ENCODE results near the gene IL17REL. TPM values are rescaled to one million over a fixed set of nuclear protein-coding genes. Genes with fewer than 3 reads are reported as not detected.
"Not testable (repeated sequence)": the region's sequence is repeated elsewhere in the genome, so short reads cannot be mapped to it uniquely, and the experiment has no call there.

Gene IL17REL
- total RNA-seq, 1 experiment from 2014 or later: not detected

DNA sequence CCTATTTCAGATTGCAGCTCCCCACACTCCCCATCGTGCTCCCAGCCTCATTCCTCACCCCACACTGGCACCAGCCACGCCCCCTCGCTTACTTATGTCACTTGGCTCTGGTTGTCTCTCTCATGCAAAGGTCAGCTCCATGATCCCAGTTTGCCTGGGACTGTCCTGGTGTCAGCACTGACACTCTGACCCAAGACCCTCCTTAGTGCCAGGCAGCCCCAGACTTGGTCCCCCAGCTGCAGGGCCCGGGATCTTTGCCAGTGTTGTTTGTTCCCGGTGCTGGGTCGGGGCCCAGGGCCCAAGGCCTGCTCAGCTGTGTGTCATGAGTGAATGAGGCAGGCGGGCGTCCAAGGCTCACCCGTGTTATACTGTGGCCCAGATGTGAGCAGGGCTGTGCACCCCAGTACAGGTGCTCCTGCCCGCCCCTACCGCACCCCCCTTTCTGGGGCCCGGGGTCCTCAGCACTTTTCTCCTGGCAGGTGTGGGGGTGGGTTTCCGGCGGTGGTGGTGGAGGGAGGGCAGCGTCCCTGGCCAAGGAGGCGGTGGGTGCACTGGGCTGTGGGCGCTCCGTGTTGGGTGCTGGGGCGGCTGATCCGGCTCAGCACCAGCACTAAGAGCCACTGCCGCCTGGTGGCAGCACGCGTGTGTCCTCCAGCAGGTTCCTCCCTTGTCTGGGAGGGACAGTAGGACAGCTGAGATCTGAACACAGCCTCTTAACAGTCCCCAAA is 19.5 kb downstream of the IL17REL start:
- H3K4me3 Mint-ChIP-seq (ENCODE audit: unreplicated experiment): no peak overlapping the region
- ChIA-PET CTCF (interaction anchor here (1.5 kb wide), 1 partner anchor 39 kb away, joined by 3 read pairs; no protein-coding TSS in a partner anchor), POLR2A (no interaction called here)
- no peaks in the 10 kb centered on the region for H3K27me3 Mint-ChIP-seq (ENCODE audit: insufficient read depth, unreplicated experiment)
- H3K27ac Mint-ChIP-seq (ENCODE audit: unreplicated experiment): no peak overlapping the region
- Histone ChIP-seq H3K9me3 (no peaks in the 10 kb centered on the region), H3K4me3 (ENCODE audit: low read depth, low read length) (no peak overlapping the region), H3K4me1 (no peaks in the 10 kb centered on the region), H3K27me3 (replicated peaks; ENCODE audit: control insufficient read depth, insufficient read depth, low read length) (no peaks in the 10 kb centered on the region), H3K36me3 (ENCODE audit: control insufficient read depth, insufficient read depth, low read length) (no peaks in the 10 kb centered on the region)
- H3K9me3 Mint-ChIP-seq (ENCODE audit: unreplicated experiment): peaks cover 20% of the 10 kb centered on the region
- H3K4me1 Mint-ChIP-seq (ENCODE audit: low read depth, unreplicated experiment): no peaks in the 10 kb centered on the region
- no TSS peak for BruUV-seq (replicated peaks)
- H3K36me3 Mint-ChIP-seq (ENCODE audit: insufficient read depth, unreplicated experiment): no peaks in the 10 kb centered on the region
- peak; percentile 44 to 57 for DNase-seq
- TF ChIP-seq, protein P1, sequence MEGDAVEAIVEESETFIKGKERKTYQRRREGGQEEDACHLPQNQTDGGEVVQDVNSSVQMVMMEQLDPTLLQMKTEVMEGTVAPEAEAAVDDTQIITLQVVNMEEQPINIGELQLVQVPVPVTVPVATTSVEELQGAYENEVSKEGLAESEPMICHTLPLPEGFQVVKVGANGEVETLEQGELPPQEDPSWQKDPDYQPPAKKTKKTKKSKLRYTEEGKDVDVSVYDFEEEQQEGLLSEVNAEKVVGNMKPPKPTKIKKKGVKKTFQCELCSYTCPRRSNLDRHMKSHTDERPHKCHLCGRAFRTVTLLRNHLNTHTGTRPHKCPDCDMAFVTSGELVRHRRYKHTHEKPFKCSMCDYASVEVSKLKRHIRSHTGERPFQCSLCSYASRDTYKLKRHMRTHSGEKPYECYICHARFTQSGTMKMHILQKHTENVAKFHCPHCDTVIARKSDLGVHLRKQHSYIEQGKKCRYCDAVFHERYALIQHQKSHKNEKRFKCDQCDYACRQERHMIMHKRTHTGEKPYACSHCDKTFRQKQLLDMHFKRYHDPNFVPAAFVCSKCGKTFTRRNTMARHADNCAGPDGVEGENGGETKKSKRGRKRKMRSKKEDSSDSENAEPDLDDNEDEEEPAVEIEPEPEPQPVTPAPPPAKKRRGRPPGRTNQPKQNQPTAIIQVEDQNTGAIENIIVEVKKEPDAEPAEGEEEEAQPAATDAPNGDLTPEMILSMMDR (IDR thresholded peaks at IDR 0.05; ENCODE audit: insufficient read depth in 1 of 2, low read depth in 1 of 2, low read length in 1 of 2, severe bottlenecking in 1 of 2, unreplicated experiment in 1 of 2): peak; percentile 52 to 81
- intact Hi-C loops (cut with micrococcal nuclease; ENCODE audit: unreplicated experiment): no loop called here

DNA sequence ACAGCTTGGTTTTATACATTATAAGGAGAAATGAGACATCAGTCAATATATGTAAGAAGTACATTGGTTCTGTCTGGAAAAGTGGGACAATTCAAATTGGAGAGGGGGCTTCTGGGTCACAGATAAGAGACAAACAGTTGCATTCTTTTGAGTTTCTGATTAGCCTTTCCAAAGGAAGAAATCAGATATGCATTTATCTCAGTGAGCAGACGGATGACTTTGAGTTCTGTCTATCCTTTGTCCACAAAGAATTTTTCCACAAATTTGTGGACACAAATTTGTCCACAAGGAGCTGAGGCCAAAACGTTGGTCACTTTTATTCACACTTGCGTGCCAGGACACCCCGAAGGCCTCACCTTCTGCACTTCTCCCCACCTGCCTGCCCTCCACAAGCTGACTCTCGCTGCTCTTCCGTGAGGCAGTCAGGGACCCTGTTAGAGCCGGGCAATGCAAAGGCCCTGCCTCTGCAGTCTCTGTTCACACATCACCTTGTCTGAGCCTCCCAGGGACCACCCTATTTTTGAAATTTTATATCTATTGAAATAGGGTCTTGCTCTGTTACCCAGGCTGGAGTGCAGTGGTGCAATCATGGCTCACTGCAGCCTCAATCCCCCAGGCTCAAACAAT is 20.5 kb downstream of the IL17REL start:
- ChIA-PET POLR2A (no interaction called here), CTCF (no interaction called here)
- Mint-ChIP-seq H3K36me3 (ENCODE audit: insufficient read depth, unreplicated experiment) (no peaks in the 10 kb centered on the region), H3K4me3 (ENCODE audit: unreplicated experiment) (no peak overlapping the region), H3K4me1 (ENCODE audit: low read depth, unreplicated experiment) (no peaks in the 10 kb centered on the region), H3K27me3 (ENCODE audit: insufficient read depth, unreplicated experiment) (no peaks in the 10 kb centered on the region), H3K9me3 (ENCODE audit: unreplicated experiment) (peaks cover 20% of the 10 kb centered on the region), H3K27ac (ENCODE audit: unreplicated experiment) (no peak overlapping the region)
- no TSS peak for BruUV-seq (replicated peaks)
- intact Hi-C loops (cut with micrococcal nuclease; ENCODE audit: unreplicated experiment): no loop called here
- H3K4me3 ChIP-seq (ENCODE audit: low read depth, low read length): no peak overlapping the region
- no peaks in the 10 kb centered on the region for H3K27me3 ChIP-seq (replicated peaks; ENCODE audit: control insufficient read depth, insufficient read depth, low read length)
- no peaks in the 10 kb centered on the region for H3K9me3 ChIP-seq
- H3K36me3 ChIP-seq (ENCODE audit: control insufficient read depth, insufficient read depth, low read length): no peaks in the 10 kb centered on the region
- TF ChIP-seq, protein P1 (IDR thresholded peaks at IDR 0.05; ENCODE audit: insufficient read depth in 1 of 2, low read depth in 1 of 2, low read length in 1 of 2, severe bottlenecking in 1 of 2, unreplicated experiment in 1 of 2): no peak
- DNase-seq: no peak
- no peaks in the 10 kb centered on the region for H3K4me1 ChIP-seq

DNA sequence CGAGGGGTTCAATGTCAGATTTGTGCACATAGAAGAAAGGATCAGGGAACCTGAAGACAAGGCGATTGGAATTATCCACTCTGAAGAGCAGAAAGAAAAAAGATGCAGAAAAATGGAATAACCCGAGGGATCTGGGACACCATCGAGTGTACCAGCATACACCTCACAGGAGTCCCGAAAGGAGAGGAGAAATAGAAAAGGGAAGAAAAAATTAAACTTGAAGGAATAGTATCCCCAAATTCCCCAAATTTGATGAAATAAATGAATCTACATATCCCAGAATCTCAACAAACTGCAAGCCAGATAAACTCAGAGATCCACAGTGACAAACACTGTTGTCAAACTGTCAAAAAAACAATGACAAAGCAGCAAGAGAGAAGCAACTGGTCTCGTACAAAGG is 21.4 kb downstream of the IL17REL start:
- Mint-ChIP-seq H3K27me3 (ENCODE audit: insufficient read depth, unreplicated experiment) (no peaks in the 10 kb centered on the region), H3K9me3 (ENCODE audit: unreplicated experiment) (peaks cover 20% of the 10 kb centered on the region), H3K4me3 (ENCODE audit: unreplicated experiment) (no peak overlapping the region), H3K27ac (ENCODE audit: unreplicated experiment) (no peak overlapping the region), H3K4me1 (ENCODE audit: low read depth, unreplicated experiment) (no peaks in the 10 kb centered on the region), H3K36me3 (ENCODE audit: insufficient read depth, unreplicated experiment) (no peaks in the 10 kb centered on the region)
- Histone ChIP-seq H3K4me1 (no peaks in the 10 kb centered on the region), H3K4me3 (ENCODE audit: low read depth, low read length) (no peak overlapping the region), H3K9me3 (peaks cover 5% of the 10 kb centered on the region), H3K27me3 (replicated peaks; ENCODE audit: control insufficient read depth, insufficient read depth, low read length) (no peaks in the 10 kb centered on the region), H3K36me3 (ENCODE audit: control insufficient read depth, insufficient read depth, low read length) (no peaks in the 10 kb centered on the region)
- no peak for DNase-seq
- ChIA-PET CTCF (no interaction called here), POLR2A (no interaction called here)
- BruUV-seq (replicated peaks): no TSS peak
- intact Hi-C loops (cut with micrococcal nuclease; ENCODE audit: unreplicated experiment): no loop called here
- TF ChIP-seq, protein P1 (IDR thresholded peaks at IDR 0.05; ENCODE audit: insufficient read depth in 1 of 2, low read depth in 1 of 2, low read length in 1 of 2, severe bottlenecking in 1 of 2, unreplicated experiment in 1 of 2): no peak

DNA sequence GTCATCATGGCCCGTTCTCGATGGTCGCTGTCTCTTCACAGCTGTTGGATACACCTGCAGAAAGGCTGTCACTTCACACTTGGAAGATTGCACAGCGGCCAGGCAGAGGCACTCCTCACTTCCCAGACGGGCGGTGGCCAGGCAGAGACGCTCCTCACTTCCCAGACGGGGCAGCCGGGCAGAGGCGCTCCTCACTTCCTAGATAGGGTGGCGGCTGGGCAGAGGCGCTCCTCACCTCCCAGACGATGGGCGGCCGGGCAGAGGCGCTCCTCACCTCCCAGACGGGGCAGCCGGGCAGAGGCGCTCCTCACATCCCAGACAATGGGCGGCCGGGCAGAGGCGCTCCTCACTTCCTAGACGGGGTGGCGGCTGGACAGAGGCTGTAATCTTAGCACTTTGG is 22.7 kb downstream of the IL17REL start:
- BruUV-seq (replicated peaks); H3K36me3 ChIP-seq (ENCODE audit: control insufficient read depth, insufficient read depth, low read length); H3K4me3 ChIP-seq (ENCODE audit: low read depth, low read length); H3K27ac Mint-ChIP-seq (ENCODE audit: unreplicated experiment); H3K36me3 Mint-ChIP-seq (ENCODE audit: insufficient read depth, unreplicated experiment); H3K4me1 Mint-ChIP-seq (ENCODE audit: low read depth, unreplicated experiment); DNase-seq; H3K27me3 ChIP-seq (replicated peaks; ENCODE audit: control insufficient read depth, insufficient read depth, low read length); H3K4me3 Mint-ChIP-seq (ENCODE audit: unreplicated experiment); H3K4me1 ChIP-seq; POLR2A ChIA-PET; H3K27me3 Mint-ChIP-seq (ENCODE audit: insufficient read depth, unreplicated experiment); CTCF ChIA-PET: not testable (repeated sequence)
- peaks cover 13% of the 10 kb centered on the region for H3K9me3 ChIP-seq
- intact Hi-C loops (cut with micrococcal nuclease; ENCODE audit: unreplicated experiment): loop anchor here (10.0 kb wide), 1 partner anchor 45 kb away; no protein-coding TSS in a partner anchor
- peaks cover 20% of the 10 kb centered on the region for H3K9me3 Mint-ChIP-seq (ENCODE audit: unreplicated experiment)

All from Caco-2 (cell line).